Inferior parietal cortex (tissue), 1 donor: ENCODE data around the gene G6PD.
A peak's percentile ranks its signal among the peaks of the same experiment; 100 is the strongest.
"Not testable (repeated sequence)": the region's sequence is repeated elsewhere in the genome, so short reads cannot be mapped to it uniquely, and the experiment has no call there.

Source experiments
- DNase-seq: peaks from one replicate; pipeline ENCODE4 v3.0.0-alpha.2; 2016; ENCODE audit errors: extremely low spot score

The G6PD gene

DNA sequence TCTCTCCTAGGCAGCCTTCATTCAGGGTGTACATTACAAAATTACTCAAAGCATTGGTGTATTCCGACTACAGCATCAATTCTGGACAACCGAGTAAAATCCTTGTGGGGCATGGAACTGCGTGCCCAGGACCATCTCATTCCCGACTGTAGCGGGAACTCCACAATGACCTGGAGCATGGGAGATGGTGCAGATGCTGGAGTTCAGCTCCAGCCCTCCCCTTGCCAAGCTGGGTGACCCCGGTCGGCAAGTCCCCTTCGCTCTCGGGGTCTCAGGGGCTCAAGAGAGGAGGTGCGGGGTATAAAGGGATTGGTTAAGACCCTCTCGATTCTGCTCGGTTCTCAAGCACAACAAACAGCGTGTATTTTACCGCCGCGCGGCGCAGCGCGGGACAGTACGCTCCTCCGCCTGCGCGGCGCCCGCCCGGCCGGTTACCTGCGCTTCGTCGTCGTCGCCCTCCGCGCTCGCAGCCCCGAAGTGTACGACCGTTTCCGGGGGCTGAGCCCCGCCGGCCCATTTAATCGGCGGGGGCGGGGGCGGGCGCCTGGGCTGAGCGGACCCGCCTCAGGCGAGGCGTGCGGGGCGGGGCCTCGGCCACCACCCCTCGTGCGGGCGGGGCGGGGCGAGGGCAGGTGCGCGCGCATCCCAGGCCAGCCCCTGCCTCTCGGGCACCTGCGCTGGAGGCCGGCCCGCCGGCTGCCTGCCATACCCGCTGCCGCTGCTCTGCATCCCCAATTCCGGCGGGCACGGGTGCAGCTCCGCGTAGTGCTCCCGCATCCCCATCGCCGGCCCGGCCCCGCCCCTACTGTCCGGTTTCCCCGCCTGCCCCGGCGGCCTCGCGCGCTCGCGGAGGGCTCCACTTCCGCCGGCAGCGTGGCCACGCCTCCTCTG, at the start of gene G6PD:
TSS of gene G6PD (minus strand) at position 493 of the 891 bp plus-strand sequence. CDS start 691 bp downstream, outside the sequence.
- DNase-seq = no peak

DNA sequence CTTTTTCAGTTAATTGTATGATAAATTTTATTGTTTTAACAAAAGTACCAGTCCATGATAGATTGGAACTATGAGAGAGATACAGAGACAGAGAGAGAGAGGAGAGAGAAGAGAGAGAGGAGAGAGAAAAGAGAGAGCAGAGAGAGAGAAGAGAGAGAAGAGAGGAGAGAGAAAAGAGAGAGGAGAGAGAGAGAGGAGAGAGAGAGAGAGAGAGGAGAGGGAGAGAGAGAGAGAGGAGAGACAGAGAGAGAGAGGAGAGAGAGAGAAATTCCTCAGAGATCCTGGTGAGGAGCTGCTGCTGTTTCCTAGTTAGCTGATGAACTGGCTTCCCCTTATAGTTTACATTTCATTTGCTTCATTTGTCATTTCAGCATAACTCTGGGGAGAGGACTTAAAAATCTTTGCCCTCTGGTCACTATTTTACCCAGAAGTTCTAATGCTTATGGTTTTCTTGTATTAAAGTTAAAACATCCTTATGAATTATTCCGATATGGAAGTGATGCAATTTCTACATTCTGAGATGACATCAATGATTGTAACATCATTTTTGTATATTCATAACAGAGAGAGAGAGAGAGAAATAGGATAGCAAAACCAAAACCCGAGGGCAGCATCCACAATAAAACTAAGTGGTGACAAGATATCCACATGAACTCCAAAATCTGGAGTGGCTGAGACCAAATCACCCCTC, 49.1 kb upstream of the G6PD start:
- no peak for DNase-seq

- DNase-seq = no peak
Measured at GRCh38 chrX:154594491-154594890, 47.8 kb upstream of the G6PD start.

DNA sequence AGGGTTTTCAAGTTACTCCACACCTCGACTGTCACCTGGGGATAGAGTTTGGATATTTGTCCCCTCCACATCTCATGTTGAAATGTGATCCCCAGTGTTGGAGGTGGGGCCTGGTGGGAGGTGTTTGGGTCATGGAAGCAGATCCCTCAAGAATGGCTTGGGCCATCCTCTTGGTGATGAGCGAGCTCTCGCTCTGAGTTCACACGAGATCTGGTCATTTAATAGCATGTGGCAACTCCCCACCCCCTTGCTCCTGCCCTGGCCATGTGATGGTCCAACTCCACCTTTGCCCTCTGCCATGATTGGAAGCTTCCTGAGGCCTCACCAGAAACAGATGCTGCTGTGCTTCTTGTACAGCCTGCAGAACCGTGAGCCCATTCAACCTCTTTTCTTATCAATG, 46.6 kb upstream of the G6PD start:
- no peak for DNase-seq

DNA sequence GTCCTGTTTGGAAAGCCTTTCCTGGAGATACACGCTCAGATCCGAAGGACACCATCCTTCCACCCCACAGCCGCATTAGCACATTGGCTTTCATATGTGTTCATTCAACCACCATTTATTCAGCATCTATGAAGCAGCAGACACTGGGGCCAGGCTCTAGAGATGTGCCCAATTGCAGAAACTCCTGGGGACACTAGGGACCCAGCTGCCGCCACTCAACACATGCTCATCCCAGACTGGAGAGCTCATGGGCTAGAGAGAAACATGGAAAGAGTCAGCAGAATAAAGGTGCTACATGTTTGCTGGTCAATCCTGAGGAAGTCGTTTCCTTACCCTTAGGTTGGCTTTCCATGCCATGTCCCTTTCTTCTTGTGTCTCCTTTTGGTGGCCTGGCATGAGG, 45.9 kb upstream of the G6PD start:
- DNase-seq = no peak

- not testable (repeated sequence) for DNase-seq
Measured at GRCh38 chrX:154590415-154590814, 43.8 kb upstream of the G6PD start.

DNA sequence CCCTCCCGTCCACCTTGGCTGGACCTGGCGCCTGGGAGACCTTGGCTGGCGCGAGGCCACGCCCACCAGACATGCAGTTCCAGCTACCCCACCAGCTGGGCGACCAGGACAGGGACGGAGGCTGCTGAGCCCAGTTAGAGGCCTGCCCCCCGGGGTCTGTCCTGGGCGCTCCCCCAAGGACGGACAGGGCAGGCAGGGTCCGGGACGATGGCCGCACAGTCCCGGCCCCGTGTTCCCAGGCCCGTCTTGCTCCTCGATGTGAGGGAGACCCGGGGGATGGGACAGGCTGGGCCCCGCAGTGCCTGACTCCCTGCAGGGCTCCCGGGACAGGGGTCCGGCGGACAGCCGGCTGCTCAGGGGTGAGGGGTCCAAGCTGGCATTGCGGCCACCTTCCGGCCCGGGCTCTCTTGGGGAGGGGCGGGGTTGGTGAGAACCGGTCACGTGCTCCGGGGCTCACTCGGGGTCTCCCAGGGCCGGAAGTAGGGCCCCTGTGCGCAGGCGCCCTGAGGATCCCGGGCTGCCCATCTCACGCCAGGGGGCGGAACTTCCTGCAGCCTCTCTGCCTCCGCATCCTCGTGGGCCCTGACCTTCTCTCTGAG, 38.0 kb upstream of the G6PD start, which contains the start of gene CTAG1A:
TSS of gene CTAG1A (plus strand) at position 549 of the 599 bp plus-strand sequence. CDS start 74 bp downstream, outside the sequence.
- DNase-seq = not testable (repeated sequence)

- DNase-seq = not testable (repeated sequence)
Measured at GRCh38 chrX:154582994-154583393, 36.3 kb upstream of the G6PD start.

DNA sequence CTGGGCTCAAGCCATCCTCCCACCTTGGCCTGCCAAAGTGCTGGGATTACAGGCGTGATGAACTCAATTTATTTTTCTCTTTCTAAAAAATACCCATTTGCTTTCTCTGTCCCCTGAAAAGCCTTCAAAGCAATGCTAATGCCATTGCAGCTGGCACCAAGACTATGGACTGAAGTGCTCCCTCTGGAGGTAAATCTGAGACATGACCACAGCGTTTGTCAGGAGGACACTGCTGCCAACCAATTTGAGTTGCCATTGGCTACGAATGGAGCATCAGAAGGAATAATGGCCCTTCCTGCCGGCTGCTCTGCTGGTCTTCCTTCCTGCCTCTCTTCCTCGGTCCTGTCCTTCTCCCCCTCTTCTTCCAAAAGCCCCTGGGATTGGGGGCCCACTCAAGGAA, 28.4 kb upstream of the G6PD start:
- not testable (repeated sequence) for DNase-seq

DNA sequence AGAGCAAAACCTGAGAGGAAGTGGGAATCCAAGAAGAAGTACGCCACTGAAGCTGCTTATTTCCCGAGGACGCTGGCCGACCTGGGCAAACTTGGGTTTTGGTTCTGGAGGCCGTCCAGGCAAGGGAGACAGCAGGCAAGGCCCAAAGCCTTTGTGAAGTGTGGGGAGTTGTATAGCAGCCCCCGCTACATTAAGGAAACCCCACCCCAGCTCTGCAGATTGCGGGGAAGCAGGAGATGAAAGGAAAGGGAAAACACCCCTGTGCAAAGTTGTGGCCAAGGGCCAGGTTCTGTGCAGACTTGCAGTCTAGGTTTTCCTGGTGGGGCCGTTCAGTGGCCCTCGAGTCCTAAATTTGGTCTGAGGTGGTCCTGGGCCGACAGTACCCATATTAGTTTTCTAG, 26.4 kb upstream of the G6PD start:
- DNase-seq = not testable (repeated sequence)

DNA sequence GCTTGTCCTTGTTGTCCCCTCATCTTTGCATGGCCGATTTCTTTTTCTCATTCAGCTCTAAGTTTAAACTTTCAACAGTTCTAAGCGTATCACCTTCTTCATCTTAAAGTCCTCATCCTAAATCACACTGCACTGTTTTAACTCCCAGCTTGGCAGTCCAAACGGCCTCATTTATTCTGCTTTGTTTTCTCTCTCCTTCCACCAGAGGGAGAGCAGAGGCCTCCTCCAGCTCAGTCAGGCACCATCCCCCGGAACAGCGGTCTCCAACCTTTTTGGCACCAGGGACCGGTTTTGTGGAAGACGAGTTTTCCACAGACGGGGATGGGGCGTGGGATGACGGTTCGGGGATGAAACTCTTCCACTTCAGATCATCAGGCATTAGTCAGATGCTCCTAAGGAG, 23.7 kb upstream of the G6PD start:
- not testable (repeated sequence) for DNase-seq

DNA sequence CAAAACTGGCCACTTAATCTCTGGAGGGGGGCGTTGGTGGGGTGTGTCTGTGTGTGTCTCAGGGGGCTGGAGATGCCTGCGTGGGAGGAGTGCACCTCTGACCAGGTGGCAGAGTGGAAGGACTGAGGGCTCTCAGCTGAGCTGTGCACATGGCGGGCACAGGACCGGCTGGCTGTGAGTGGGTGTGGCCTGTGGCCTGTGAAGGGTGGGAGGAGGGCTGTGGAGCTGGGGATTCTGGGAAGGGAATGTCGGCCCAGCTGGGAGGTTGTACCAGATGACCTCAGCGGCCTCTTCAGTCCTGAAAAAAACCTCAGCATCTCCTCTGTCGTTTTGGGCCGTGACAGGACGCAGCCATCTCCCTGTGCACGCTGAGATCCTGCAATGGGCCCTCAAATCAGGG, 15.6 kb upstream of the G6PD start:
- not testable (repeated sequence) for DNase-seq

DNA sequence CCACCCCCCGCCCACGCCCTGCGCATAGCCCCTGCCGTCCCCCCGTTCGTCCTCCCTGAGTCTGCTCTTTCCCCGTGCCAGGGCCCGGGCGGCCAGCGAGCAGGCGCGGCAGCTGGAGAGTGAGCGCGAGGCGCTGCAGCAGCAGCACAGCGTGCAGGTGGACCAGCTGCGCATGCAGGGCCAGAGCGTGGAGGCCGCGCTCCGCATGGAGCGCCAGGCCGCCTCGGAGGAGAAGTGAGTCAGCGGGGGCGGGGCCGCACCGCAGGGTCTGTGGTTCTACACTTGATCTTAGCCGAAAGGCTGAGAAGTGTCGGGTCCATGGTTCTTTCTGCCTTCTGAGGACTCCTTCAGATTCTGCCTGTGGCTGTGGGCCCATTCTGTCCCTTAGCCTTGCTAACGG, 13.7 kb upstream of the G6PD start:
- DNase-seq = not testable (repeated sequence)

DNA sequence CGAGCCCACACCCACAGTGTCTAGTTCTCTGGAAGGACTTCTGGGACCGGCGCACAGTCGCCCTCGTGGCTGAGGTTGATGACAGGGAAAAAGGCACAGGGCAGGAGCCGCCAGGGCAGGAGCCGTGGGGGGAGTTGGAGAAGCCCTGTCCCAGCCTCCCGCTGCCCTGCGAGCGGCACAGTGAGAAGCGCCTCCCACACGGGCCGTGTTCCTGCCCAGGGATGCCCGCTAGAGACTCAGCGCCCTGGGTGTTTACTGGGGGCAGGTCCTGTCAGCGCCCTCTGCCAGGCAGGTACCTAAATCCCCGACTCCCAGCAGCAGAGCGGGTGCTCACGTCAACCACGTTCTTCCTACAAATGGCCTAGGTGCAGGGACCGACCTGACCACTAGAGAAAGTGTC, 12.2 kb upstream of the G6PD start:
- not testable (repeated sequence) for DNase-seq

GRCh38 chrX:154558060-154558690, 11.5 kb upstream of the G6PD start:
- DNase-seq = not testable (repeated sequence)

DNA sequence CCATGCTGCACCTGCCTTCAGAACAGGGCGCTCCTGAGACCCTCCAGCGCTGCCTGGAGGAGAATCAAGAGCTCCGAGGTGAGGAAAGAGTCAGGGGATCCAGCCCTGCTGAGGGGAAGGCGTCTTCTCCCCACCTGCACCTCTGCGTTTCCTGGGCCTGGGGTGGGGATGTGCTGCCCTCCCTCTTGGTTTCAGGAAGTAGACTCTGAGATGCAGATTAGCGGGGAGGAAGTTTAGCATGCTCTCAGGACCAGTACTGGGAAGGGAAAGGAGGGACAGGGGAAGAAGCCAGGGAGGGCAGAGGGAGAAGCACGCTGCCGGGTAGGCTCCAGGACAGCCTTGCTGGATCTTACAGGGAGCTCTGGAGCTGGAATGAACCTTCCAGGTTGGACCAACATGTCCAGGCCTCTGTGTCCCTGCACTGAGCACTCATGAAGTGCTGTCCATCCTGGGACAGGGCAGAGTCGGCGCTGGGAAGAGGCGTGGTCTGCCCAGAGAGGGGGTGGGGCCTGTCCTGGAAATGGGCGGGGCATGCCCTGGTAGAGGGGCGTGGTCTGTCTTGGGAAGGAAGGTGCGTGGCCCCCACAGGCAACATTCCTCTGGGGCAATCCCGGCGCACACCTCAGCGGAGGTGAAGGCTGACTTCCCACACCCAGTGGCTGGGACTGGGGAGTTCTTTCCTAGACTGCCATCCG, 5.6 kb upstream of the G6PD start:
- DNase-seq = not testable (repeated sequence)

DNA sequence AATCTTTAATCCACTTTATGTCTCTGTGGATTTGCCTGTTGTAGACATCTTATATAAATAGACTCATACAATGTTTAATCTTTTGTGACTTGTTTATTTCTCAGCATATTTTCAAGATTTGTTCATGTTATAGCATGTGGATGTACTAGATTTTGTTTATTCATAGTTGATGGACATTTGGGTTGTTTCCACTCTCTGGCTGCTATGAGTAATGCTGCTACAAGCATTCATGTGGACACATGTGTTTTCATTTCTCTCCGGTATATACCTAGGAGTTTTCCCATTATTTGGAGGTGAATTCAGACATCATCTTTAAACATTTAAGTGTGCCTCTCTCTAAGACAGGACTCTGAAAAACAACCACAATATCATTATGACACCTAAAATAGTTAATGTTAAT, 3.1 kb upstream of the G6PD start:
- no peak for DNase-seq

- no peak for DNase-seq
Measured at GRCh38 chrX:154548028-154548316, 1.3 kb upstream of the G6PD start.

- DNase-seq = peak; percentile 85
Measured at GRCh38 chrX:154547245-154548027, 790 bp upstream of the G6PD start, which contains the start of gene IKBKG. IKBKG (plus strand) TSS chrX:154547620; CDS start chrX:154552003, 4,383 bp downstream.

DNA sequence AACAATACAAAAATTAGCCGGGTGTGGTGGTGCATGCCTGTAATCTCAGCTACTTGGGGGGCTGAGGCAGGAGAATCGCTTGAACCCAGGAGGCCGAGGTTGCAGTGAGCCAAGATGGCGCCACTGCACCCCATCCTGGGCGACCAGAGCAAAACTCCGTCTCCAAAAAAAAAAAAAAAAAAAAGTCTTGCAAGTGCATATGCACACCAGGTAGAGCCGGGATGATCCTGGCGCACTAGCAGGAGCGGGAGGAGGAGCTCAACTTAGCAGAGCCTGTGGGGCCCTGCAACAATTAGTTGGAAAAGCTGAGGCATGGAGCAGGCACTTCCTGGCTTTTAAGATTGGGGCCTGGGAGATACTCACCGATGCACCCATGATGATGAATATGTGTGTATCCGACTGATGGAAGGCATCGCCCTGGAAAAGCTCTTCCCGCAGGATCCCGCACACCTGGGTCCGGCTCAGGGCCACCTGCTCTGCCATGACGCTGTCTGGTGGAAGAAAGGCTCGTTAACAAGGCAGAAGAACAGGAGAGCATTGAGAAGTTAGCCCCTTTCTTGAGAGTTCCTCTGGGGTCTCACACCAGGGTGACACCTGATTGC, 872 bp downstream of the G6PD start:
- DNase-seq = no peak
